ENCODE data around the gene ZC3H10.

GRCh38 chr12:56098592-56098991 is 19.5 kb upstream of the ZC3H10 start:
- TF ChIP-seq CTCF (conservative IDR thresholded peaks at IDR 0.05 in 1 of 2, IDR thresholded peaks at IDR 0.05 in 1 of 2; ENCODE audit: extremely low read depth in 1 of 2, insufficient read depth in 1 of 2, low read depth in 1 of 2, low read length in 2 of 2) (no peak), EZH2 (IDR thresholded peaks at IDR 0.05; ENCODE audit: borderline replicate concordance, low read length) (no peak)

Data from mammary epithelial cell (primary cell).